GM19438 (cell line): ENCODE measurements around the gene TEX2.
A peak's percentile ranks its signal among the peaks of the same experiment; 100 is the strongest.

ENCODE experiments used
- ATAC-seq: cut with Tn5 transposase; IDR thresholded peaks from one replicate; pipeline ENCODE4 v1.9.1; 2021; ENCODE audit warnings: low read depth; ENCODE audit not compliant: unreplicated experiment

TEX2 gene, protein sequence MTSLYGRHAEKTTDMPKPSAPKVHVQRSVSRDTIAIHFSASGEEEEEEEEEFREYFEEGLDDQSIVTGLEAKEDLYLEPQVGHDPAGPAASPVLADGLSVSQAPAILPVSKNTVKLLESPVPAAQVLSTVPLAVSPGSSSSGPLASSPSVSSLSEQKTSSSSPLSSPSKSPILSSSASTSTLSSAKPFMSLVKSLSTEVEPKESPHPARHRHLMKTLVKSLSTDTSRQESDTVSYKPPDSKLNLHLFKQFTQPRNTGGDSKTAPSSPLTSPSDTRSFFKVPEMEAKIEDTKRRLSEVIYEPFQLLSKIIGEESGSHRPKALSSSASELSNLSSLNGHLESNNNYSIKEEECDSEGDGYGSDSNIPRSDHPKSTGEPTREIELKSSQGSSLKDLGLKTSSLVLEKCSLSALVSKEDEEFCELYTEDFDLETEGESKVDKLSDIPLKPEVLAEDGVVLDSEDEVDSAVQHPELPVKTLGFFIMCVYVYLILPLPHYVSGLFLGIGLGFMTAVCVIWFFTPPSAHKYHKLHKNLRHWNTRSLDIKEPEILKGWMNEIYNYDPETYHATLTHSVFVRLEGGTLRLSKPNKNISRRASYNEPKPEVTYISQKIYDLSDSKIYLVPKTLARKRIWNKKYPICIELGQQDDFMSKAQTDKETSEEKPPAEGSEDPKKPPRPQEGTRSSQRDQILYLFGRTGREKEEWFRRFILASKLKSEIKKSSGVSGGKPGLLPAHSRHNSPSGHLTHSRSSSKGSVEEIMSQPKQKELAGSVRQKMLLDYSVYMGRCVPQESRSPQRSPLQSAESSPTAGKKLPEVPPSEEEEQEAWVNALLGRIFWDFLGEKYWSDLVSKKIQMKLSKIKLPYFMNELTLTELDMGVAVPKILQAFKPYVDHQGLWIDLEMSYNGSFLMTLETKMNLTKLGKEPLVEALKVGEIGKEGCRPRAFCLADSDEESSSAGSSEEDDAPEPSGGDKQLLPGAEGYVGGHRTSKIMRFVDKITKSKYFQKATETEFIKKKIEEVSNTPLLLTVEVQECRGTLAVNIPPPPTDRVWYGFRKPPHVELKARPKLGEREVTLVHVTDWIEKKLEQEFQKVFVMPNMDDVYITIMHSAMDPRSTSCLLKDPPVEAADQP

DNA sequence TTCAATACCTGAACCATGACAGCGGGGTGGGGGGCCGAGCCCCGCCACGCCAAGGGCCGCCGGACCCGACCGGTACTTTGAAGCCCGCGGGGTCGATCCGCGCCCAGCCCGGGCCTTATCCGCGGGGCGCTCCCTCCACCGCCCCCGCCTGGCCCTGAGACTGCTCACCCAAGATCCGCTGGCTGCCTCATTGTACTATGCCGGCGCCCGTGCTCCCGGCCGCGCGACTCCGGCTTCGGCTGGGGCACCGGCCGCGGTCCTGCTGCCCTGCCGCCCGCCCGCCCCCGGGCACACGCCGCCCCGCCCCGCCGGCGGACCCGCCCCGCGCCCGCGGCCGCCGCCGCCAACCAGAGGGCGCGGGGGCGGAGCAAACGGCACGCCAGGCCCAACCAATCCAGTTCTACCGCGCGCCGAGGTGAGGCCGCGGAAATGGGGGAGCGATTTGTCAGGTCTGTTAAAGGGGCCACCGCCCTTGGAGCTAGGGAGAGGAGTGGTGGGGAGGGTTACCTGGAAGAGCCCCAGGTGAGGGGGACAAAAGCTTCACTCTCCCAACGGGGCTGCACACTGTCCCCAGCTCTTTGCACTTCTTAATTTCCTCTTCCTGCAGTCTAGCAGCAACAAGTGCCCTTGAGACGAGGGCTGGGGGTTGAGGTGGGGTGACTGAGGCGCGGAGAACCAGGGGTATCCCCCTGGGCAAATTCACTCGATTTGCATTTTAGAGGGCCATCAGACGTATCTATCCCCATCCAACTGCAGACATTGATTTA is at the start of gene TEX2:
Gene TEX2 (minus strand): TSS at position 261 of the 767 bp plus-strand sequence. CDS start 49,043 bp downstream, outside the sequence.
- peak; percentile 96 for ATAC-seq

DNA sequence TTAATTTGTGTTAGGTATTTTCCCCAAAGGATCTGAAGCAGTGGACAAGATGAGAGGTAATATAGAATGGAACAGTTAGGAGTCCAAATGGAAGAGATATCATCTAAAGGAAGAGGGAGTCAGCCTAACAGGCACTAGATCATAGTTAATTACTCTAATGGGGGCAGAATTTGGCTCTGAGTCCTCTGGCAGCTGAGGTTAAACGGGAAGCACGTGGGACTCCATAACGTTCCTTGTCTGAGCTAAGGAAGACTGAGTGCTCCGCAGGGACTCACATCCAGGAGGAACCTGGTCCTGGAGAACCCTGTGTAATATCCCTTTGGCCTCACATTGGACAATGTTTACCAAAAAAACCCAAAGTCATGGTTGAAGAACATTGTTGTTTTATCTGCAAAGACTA is 46.6 kb upstream of the TEX2 start:
- ATAC-seq = no peak

DNA sequence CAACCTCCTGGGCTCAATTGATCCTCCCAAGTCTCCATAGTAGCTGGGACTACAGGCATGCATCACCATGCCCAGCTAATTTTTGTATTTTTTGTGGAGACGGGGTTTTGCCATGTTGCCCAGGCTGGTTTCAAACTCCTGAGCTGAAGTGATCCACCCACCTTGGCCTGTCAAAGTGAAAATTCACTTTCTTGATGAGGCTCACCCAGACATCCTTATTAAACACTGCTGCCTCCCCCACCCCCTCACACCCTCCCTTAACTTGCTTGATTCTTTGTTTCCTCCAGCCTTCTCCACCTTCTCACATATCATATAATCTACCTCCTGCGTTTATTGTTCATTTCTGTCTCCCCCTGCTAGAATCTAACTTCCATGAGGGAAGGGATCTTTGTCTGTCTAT is 46.0 kb upstream of the TEX2 start:
- ATAC-seq = no peak

DNA sequence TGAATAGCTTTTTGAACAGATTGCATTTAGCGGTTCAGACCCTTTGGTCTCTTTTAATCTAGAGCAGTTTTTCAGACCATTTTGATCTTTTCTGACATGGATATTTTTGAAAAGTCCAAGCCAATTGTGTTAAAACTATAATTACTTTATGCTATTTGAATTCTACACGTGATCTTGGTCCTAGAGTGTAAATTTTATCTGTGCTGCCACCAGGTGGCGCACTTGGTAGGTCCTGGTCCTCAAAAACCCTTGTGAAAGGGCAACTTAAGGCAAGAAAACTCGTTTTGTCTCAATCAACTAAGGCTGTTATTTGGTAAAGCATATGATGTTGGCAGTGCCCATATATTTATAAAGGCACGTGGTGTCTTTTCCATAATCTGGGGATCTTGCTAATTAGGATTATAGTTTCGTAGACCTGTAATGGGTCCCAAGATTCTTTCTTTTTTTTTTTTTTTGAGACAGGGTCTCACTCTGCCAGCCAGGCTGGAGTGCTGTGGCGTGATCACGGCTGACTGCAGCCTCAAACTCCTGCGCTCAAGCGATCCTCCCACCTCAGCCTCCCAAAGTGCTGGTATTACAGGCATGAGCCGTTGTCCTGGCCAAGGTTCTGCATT is 43.9 kb upstream of the TEX2 start:
- no peak for ATAC-seq

DNA sequence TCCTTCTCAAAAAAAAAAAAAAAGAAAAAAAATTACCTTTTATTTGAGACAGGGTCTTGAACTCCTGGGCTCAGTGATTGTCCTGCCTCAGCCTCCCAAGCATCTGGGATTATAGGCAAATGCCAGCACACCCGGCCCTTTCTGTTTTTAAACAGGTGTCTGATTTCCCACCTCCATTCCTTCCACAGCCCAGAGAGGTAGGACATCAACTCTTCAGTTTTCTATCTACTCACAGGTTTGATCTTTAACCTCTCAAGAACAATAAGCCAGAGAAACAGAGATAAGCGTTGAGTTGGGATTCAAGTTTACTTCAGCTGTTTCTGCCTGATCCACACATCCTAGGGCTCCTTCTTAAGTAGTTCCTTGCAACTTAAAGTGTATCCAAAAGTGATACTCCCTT is 41.5 kb upstream of the TEX2 start:
- no peak for ATAC-seq

DNA sequence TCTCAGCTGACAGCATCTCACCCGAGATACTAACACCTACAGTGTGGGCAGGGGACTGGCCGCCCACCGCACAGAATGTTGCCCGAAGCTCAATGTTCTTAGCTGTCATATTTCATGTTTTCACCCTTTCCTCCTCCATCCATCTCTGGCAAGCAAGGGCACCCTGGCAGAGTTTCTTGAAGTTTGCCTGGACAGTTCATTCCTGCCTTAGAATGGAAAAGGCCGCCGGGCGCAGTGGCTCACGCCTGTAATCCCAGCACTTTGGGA is 37.6 kb upstream of the TEX2 start:
- ATAC-seq = no peak

DNA sequence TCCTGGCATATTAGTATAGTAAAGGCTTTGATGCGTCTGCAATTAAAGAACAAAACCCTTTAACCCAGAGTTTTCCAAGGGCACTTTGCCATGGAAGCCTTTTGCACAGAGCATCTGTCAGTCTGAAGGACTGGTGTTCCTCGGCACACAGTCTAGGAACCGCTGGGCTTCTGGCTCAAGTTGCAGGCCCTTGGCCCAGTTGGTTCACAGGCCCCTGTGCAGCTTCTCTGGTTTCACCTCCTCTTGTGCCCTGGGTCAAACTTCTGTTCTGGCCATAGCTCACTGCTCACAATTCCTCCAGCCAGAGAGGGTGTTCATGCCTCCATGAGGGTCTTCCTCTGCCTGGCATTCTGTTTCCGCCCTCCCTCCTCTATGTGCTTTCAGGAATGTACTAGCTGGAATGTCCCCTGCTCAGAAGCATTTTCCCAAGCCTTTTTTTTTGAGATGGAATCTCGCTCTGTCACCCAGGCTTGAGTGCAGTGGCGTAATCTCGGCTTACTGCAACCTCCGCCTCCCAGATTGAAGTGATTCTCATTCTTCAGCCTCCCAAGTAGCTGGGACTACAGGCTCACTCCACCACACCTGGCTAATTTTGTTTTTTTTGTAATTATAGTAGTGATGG is 34.5 kb upstream of the TEX2 start:
- no peak for ATAC-seq

DNA sequence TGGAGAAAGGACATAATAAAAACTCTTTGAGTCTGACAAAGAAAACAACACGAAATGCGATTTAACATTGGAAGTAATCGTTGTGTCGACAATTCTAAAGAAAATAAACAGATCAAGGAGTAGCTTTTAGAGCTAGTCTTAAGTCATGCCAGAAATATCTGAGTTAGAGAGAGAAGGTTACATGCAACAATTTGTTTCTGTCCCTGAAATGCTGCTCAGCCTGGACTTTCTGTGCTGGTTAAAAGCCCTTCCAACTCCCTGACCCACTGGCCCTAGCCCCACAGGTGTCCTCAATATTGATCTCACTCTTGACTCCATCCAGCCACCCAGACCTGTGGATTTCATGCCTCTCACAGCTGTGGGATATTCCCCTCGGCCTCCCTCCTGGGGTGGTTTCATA is 33.2 kb upstream of the TEX2 start:
- ATAC-seq = no peak

DNA sequence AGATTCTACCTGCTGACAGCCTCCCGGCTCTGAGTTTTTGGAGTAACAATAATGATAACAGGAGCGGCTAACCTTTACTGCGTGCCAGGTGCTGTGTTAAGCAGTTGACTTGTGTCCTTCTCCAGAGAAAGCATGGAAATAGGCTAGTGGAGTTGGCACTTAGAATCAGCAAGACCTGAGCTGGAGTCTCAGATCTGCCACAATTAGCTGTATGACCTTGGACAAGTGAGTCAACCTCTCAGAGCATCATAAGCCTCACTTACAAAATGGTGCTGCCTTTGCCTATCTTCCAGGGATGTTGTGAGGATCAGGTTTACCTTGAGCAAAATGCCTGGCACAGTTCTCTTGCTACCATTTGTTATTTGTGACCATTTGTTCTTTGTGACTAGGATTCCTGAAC is 32.1 kb upstream of the TEX2 start:
- no peak for ATAC-seq

DNA sequence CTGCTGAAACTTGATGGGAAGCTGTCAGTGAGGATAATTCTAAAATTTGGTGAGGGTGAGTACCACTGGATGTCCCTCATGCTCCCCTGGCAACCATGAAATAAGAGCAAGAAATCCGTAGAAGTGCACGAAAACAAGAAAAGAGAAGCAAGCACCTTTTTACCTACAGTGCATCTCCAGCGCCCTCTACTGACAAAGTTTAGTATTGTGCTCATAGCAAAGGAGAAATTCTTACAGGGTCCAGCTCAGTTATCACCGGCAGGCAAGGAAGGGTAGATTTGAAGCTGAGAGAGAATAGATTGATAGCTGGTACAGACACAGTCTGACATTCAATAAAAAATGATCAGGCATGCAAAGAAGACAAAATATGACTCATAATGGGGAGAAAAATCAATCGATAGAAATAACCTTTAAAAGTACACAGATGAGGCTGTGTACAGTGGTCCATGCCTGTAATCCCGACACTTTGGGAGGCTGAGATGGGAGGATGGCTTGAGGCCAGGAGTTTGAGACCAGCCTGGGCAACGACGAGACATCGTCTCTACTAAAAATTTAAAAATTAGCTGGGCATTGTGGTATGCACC is 28.3 kb upstream of the TEX2 start:
- no peak for ATAC-seq

DNA sequence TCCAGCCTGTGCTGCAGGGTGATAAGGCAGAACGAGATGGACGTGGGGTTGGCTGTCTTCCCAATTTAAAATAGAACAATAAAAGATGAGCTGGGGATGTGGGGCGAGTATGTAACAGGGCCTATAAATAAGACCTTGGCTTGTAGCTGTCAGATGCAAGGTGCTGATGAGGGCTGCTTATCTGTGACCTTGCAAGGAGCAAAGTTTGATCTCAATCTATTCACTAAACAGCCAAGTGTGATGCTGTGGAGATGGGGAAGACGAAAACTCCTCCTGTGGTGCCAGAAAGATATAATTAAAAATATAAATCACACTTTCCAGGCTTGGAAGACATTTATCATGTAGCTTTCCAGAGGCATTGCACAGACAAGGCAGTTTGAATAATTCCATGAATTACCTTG is 26.7 kb upstream of the TEX2 start:
- ATAC-seq = no peak

DNA sequence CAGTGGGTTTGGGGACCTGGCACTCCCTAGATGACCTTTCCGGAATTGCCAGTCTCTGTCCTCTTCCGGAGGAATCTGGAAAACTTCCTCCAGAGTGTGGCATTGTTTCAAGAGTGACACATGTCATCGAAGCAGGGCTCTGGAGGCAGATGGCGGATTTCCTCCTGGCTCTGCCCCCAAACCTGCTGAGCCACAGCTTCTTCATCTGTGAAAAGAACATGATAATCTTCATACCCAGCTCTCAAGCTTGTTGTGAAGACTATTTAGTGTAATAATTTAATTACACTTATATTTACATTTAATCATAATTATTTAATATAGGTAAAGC is 19.7 kb upstream of the TEX2 start:
- ATAC-seq = no peak

DNA sequence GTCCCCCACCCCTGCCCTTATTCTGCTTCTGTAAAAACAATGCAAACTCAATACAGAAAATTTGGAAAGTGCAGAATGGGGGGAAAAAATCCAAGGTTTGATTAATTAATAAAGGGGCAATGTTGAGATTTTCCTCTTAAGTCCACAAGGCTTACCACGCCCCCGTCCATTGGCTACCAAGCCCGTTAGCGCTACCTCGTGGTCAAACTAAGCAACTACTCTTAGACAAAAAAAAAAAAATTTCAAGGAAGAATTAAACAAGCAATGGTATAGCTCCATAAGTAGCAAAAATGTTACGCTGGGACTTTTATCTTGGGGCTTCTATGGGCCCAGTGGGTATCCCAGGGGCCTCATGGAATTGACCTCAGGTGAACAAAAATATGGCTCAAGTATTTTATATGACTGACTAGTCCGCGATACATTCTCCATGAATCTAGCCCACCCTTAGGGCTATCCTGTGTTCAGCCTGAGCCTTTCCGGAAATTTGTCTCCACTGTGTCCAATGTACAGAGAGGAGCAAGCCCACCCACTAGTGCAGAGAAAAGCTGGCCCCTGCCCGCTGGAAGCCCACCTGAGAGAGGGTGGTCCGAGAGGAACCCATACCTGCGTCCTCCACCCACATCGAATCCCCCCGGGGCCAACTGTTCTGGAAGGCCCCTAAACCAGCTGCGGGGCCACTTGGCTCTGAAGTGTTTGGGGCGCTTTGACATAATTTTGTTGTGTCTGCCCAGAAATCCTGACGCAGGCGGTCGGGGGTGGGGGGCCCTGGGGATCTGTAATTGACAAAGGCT is 19.1 kb upstream of the TEX2 start:
- no peak for ATAC-seq

DNA sequence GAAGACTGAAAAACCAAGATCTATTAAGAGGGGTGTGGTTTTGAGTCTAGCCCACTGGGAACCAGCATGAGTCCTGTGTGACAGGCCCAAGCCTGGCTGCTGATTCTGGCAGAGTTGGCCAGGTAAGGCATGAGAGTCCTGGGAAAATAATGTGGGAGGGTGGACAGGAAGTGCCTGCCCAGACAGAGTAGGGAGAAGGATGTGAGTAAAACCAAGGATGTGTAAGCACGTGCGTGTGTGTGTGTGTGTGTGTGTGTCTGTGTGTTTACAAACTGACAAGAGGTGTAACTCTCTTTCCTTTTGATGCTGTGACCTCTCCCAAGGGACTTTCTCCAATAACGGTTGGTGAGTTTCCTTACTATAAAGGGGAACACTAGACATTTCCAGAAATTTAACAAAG is 15.6 kb upstream of the TEX2 start:
- ATAC-seq = no peak

DNA sequence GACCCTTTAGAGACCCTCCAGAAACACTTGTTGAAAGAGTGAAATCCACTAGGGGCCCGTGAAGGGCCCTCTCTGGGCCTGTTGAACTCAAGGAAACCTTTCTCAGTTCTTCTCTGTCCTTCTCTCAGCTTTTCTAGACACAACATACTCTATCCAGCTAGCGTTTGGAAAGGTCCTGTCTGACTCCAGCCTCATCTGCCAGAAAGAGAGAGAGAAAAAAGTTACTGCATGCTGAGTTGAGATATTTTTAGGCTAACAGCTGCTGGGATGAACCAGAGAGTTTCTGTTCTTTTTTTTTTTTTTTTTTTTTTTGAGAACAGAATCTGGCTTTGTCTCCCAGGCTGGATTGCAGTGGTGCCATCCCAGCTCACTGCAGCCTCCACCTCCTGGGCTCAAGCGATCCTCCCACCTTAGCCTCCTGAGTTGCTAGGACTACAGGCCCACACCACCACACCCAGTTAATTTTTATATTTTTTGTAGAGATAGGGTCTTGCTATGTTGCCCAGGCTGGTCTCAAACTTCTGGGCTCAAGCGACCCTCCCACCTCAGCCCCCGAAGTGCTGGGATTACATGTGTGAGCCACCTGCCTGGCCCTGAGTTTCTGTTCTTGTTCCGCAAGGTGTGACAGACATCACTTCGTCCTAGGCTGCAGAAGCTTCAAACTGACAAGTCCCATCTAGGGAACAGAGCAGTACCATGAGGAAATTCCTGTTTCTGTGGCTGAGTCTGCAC is 14.9 kb upstream of the TEX2 start:
- ATAC-seq = no peak

DNA sequence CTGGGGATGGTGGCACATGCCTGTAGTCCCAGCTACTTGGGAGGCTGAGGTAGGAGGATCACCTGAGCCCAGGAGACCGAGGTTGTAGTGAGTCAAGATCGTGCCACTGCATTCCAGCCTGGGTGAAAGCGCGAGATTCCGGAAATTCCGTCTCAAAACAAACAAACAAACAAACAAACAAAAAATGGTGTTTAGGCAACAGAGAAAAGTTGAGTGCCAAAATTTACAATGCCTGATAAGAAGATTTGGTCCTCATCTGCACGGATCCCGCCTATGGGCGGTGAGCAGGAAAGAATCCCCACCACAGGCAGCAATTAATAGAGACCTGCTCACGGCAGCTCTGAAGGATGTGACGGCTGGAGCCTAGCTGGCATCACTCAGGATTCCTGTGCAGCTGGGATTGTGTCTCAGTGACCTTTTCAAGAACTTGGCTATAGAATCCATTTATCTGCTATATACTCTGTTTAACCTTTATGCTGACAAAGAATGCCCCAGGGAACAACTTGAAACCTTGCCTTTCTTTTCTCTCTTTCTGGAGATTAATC is 14.0 kb upstream of the TEX2 start:
- ATAC-seq = no peak

DNA sequence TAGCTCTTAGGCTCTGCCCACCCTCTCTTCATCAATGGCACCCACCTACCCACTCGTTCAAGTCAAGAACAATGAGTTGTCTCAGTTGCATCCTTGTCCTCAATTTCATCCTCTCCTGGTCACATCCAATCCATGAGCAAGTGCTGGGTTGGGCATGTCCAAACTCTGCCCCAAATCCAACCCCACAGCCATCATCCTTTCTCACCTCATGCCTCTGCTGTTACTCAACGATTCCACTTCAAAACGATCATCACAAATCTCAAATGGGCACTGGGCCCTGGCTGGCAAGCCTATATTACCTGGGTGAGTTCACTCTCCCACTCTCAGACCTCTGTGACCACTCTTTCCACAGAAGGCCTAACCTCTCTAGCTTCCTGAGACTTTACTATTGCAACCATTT is 12.0 kb upstream of the TEX2 start:
- ATAC-seq = no peak

DNA sequence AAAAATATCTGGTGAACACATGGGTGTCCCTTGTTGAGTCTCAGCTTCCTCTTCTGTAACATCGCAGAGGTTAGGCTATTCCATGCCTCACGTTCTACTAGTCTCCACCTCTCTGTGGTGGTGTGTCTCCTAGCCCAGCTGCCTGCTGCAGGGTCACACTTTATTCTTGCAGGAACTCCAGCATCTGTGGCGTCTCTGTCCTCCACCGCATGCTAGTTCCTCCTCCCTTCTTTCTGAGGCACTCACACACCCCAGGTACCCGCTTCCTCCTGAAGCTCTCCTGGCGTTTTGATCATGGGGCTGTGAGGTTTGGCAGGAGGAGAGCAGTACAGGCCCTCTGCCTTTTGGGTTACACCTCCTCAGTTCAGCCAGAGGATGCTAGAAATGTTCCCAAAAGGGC is 9.9 kb upstream of the TEX2 start:
- ATAC-seq = no peak
